Measurements from ENCODE around the gene CCDC186.

Gene CCDC186

GRCh38 chr10:114102256-114102655, 71.7 kb downstream of the CCDC186 start:
- Mint-ChIP-seq H3K36me3 (no peaks in the 10 kb centered on the region), H3K4me3 (no peak overlapping the region), H3K27ac (no peak overlapping the region), H3K27me3 (peaks cover 20% of the 10 kb centered on the region), H3K4me1 (peaks cover 23% of the 10 kb centered on the region), H3K9me3 (no peaks in the 10 kb centered on the region)

GRCh38 chr10:114100848-114101741, 72.9 kb downstream of the CCDC186 start:
- Mint-ChIP-seq H3K4me1 (peaks cover 32% of the 10 kb centered on the region), H3K27me3 (peaks cover 20% of the 10 kb centered on the region), H3K27ac (no peak overlapping the region), H3K9me3 (no peaks in the 10 kb centered on the region), H3K36me3 (no peaks in the 10 kb centered on the region), H3K4me3 (peak overlapping the region; percentile 19)

- peaks cover 32% of the 10 kb centered on the region for H3K4me1 Mint-ChIP-seq
- H3K27ac Mint-ChIP-seq, result no peak overlapping the region
- peaks cover 18% of the 10 kb centered on the region for H3K27me3 Mint-ChIP-seq
- H3K4me3 Mint-ChIP-seq, result no peak overlapping the region
- H3K36me3 Mint-ChIP-seq, result no peaks in the 10 kb centered on the region
- H3K9me3 Mint-ChIP-seq, result no peaks in the 10 kb centered on the region
These were observed 77.1 kb downstream of the CCDC186 start for GRCh38 chr10:114096864-114097263.

GRCh38 chr10:114095559-114096337, 78.3 kb downstream of the CCDC186 start:
- H3K4me3 Mint-ChIP-seq, result no peak overlapping the region
- H3K9me3 Mint-ChIP-seq, result no peaks in the 10 kb centered on the region
- no peak overlapping the region for H3K27ac Mint-ChIP-seq
- H3K36me3 Mint-ChIP-seq, result no peaks in the 10 kb centered on the region
- H3K4me1 Mint-ChIP-seq, result peaks cover 25% of the 10 kb centered on the region
- H3K27me3 Mint-ChIP-seq, result peaks cover 10% of the 10 kb centered on the region

- peaks cover 17% of the 10 kb centered on the region for H3K4me1 Mint-ChIP-seq
- H3K36me3 Mint-ChIP-seq, result no peaks in the 10 kb centered on the region
These were observed 79.2 kb downstream of the CCDC186 start for GRCh38 chr10:114094795-114095194.

GRCh38 chr10:114087655-114088054, 86.3 kb downstream of the CCDC186 start:
- Mint-ChIP-seq H3K9me3 (no peaks in the 10 kb centered on the region), H3K36me3 (no peaks in the 10 kb centered on the region), H3K4me1 (no peaks in the 10 kb centered on the region), H3K4me3 (no peak overlapping the region), H3K27ac (no peak overlapping the region), H3K27me3 (peaks cover 1% of the 10 kb centered on the region)

More at GRCh38 chr10:114094795-114095194, 79.2 kb downstream of the CCDC186 start:
- H3K27ac Mint-ChIP-seq, result no peak overlapping the region
- no peak overlapping the region for H3K4me3 Mint-ChIP-seq
- H3K9me3 Mint-ChIP-seq, result no peaks in the 10 kb centered on the region
- peaks cover 1% of the 10 kb centered on the region for H3K27me3 Mint-ChIP-seq

- no peak overlapping the region for H3K4me3 Mint-ChIP-seq
- H3K27me3 Mint-ChIP-seq, result peaks cover 1% of the 10 kb centered on the region
- H3K36me3 Mint-ChIP-seq, result no peaks in the 10 kb centered on the region
- no peaks in the 10 kb centered on the region for H3K9me3 Mint-ChIP-seq
- no peaks in the 10 kb centered on the region for H3K4me1 Mint-ChIP-seq
- H3K27ac Mint-ChIP-seq, result no peak overlapping the region
These were observed 86.7 kb downstream of the CCDC186 start for GRCh38 chr10:114087255-114087654.

GRCh38 chr10:114084215-114084614, 89.8 kb downstream of the CCDC186 start:
- Mint-ChIP-seq H3K9me3 (no peaks in the 10 kb centered on the region), H3K36me3 (peaks cover 3% of the 10 kb centered on the region), H3K27me3 (peaks cover 4% of the 10 kb centered on the region), H3K4me1 (no peaks in the 10 kb centered on the region), H3K27ac (no peak overlapping the region), H3K4me3 (no peak overlapping the region)

GRCh38 chr10:114083040-114083439, 91.0 kb downstream of the CCDC186 start:
- peaks cover 3% of the 10 kb centered on the region for H3K36me3 Mint-ChIP-seq
- H3K9me3 Mint-ChIP-seq, result no peaks in the 10 kb centered on the region
- H3K27me3 Mint-ChIP-seq, result peaks cover 2% of the 10 kb centered on the region
- H3K4me1 Mint-ChIP-seq, result no peaks in the 10 kb centered on the region
- no peak overlapping the region for H3K27ac Mint-ChIP-seq
- no peak overlapping the region for H3K4me3 Mint-ChIP-seq

- H3K9me3 Mint-ChIP-seq, result no peaks in the 10 kb centered on the region
- H3K4me1 Mint-ChIP-seq, result no peaks in the 10 kb centered on the region
- H3K4me3 Mint-ChIP-seq, result no peak overlapping the region
- H3K36me3 Mint-ChIP-seq, result peaks cover 3% of the 10 kb centered on the region
- H3K27ac Mint-ChIP-seq, result no peak overlapping the region
- H3K27me3 Mint-ChIP-seq, result peaks cover 2% of the 10 kb centered on the region
These were observed 92.0 kb downstream of the CCDC186 start for GRCh38 chr10:114081911-114082583.

GRCh38 chr10:114079421-114079820, 94.6 kb downstream of the CCDC186 start:
- H3K27ac Mint-ChIP-seq, result no peak overlapping the region
- H3K4me1 Mint-ChIP-seq, result no peaks in the 10 kb centered on the region
- no peak overlapping the region for H3K4me3 Mint-ChIP-seq
- no peaks in the 10 kb centered on the region for H3K9me3 Mint-ChIP-seq
- peaks cover 2% of the 10 kb centered on the region for H3K27me3 Mint-ChIP-seq
- H3K36me3 Mint-ChIP-seq, result peaks cover 3% of the 10 kb centered on the region

- no peak overlapping the region for H3K27ac Mint-ChIP-seq
- peaks cover 2% of the 10 kb centered on the region for H3K27me3 Mint-ChIP-seq
- peaks cover 8% of the 10 kb centered on the region for H3K4me1 Mint-ChIP-seq
- H3K36me3 Mint-ChIP-seq, result peaks cover 3% of the 10 kb centered on the region
- no peak overlapping the region for H3K4me3 Mint-ChIP-seq
- no peaks in the 10 kb centered on the region for H3K9me3 Mint-ChIP-seq
These were observed 95.7 kb downstream of the CCDC186 start for GRCh38 chr10:114078346-114078745.

- Mint-ChIP-seq H3K9me3 (no peaks in the 10 kb centered on the region), H3K27me3 (peaks cover 2% of the 10 kb centered on the region), H3K4me3 (no peak overlapping the region), H3K4me1 (peaks cover 8% of the 10 kb centered on the region), H3K36me3 (peaks cover 3% of the 10 kb centered on the region), H3K27ac (no peak overlapping the region)
These were observed 96.2 kb downstream of the CCDC186 start for GRCh38 chr10:114077815-114078219.

GRCh38 chr10:114077347-114077746, 96.7 kb downstream of the CCDC186 start:
- H3K36me3 Mint-ChIP-seq, result peaks cover 3% of the 10 kb centered on the region
- no peak overlapping the region for H3K4me3 Mint-ChIP-seq
- H3K9me3 Mint-ChIP-seq, result no peaks in the 10 kb centered on the region
- H3K4me1 Mint-ChIP-seq, result peaks cover 8% of the 10 kb centered on the region
- no peak overlapping the region for H3K27ac Mint-ChIP-seq
- H3K27me3 Mint-ChIP-seq, result peaks cover 2% of the 10 kb centered on the region

- Mint-ChIP-seq H3K27me3 (peaks cover 2% of the 10 kb centered on the region), H3K27ac (no peak overlapping the region), H3K4me1 (peaks cover 12% of the 10 kb centered on the region)
These were observed 98.9 kb downstream of the CCDC186 start for GRCh38 chr10:114075093-114075492.

More at GRCh38 chr10:114075093-114075492, 98.9 kb downstream of the CCDC186 start:
- Mint-ChIP-seq H3K9me3 (no peaks in the 10 kb centered on the region), H3K36me3 (no peaks in the 10 kb centered on the region), H3K4me3 (no peak overlapping the region)

Data from activated naive CD4-positive, alpha-beta T cell treated with anti-CD3 and anti-CD28 coated beads, Interleukin-2, amount 50 U/mL, for 24 hours (primary cell).